Measurements from ENCODE around the gene DNAJC12. TPM values are rescaled to one million over a fixed set of nuclear protein-coding genes. Genes with fewer than 3 reads are reported as not detected.

DNAJC12 gene
- total RNA-seq, 1 donor from 2014 or later, result 4.5 TPM

DNA sequence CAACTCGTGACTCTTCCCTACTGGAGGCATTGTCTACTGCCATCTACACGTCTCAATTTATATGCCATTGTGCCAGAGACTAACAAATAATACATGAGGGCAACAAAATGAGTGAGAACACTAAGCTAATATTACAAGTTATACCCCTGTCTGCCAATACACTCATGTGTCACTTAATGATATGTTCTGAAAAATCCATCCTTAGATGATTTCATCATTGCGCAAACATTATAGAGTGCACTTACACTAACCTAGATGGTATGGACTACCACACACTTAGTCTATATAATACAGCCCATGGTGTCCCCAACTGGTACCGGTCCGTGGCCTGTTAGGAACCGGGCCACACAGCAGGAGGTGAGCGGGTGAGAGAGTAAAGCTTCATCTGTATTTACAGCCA, 77.7 kb downstream of the DNAJC12 start:
- H3K27me3 Mint-ChIP-seq (ENCODE audit: low read depth), result peaks cover 8% of the 10 kb centered on the region
- TF ChIP-seq, protein P1, sequence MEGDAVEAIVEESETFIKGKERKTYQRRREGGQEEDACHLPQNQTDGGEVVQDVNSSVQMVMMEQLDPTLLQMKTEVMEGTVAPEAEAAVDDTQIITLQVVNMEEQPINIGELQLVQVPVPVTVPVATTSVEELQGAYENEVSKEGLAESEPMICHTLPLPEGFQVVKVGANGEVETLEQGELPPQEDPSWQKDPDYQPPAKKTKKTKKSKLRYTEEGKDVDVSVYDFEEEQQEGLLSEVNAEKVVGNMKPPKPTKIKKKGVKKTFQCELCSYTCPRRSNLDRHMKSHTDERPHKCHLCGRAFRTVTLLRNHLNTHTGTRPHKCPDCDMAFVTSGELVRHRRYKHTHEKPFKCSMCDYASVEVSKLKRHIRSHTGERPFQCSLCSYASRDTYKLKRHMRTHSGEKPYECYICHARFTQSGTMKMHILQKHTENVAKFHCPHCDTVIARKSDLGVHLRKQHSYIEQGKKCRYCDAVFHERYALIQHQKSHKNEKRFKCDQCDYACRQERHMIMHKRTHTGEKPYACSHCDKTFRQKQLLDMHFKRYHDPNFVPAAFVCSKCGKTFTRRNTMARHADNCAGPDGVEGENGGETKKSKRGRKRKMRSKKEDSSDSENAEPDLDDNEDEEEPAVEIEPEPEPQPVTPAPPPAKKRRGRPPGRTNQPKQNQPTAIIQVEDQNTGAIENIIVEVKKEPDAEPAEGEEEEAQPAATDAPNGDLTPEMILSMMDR (IDR thresholded peaks at IDR 0.05), result no peak
- H3K36me3 Mint-ChIP-seq (ENCODE audit: low read depth), result no peaks in the 10 kb centered on the region
- H3K4me3 Mint-ChIP-seq (ENCODE audit: unreplicated experiment), result no peak overlapping the region
- no peak overlapping the region for H3K27ac Mint-ChIP-seq (ENCODE audit: unreplicated experiment)
- DNase-seq (ENCODE audit: low spot score), result no peak
- no peaks in the 10 kb centered on the region for H3K9me3 Mint-ChIP-seq (ENCODE audit: low read depth)
- H3K4me1 Mint-ChIP-seq (ENCODE audit: low read depth), result peaks cover 1% of the 10 kb centered on the region

Other genes with a start within 250 kb of the DNAJC12 start
- gene CTNNA3, start 142.0 kb downstream of the DNAJC12 start, total RNA-seq, result 0.64 to 1.5 TPM (median 0.92 TPM) in 3 replicates
- gene SIRT1, start 46.5 kb upstream of the DNAJC12 start, total RNA-seq, result 13.1 to 21.8 TPM (median 17.1 TPM) in 3 replicates
- 41.6 to 55.0 TPM (median 42.5 TPM) in 3 replicates for gene HERC4, start 237.1 kb upstream of the DNAJC12 start, total RNA-seq